ENCODE measurements around the gene ANKDD1A. TPM values are rescaled to one million over a fixed set of nuclear protein-coding genes. Genes with fewer than 3 reads are reported as not detected.

ANKDD1A gene
- total RNA-seq, 1 experiment from 2014 or later = 2.3 TPM

DNA sequence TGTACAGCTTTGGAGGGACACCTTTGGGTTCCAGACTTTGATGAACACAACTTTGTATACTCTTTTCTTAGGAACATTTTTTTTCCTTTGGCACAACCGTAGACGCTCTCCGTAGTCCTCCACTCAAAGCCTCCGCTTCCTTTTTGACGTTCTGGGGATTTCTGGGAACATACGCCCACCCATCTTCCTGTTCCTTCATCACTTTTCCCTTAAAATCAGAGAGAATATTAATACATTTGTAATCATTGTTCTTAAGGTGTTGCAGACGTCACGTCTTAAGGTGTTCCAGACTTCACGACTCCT, 78.4 kb downstream of the ANKDD1A start:
- ChIA-PET CTCF (no interaction called here), POLR2A (ENCODE audit: low non-redundant PET) (interaction anchor here (0.5 kb wide), 1 partner anchor 195 kb away, joined by 3 read pairs; the partner anchor contains the start of gene CLPX)
- peak overlapping the region; percentile 99 for H3K4me3 ChIP-seq (ENCODE audit: low read depth, low read length, poor library complexity, severe bottlenecking)
- H3K27me3 ChIP-seq (replicated peaks; ENCODE audit: insufficient read depth, low read depth, low read length, poor library complexity) = no peaks in the 10 kb centered on the region
- H3K9me3 ChIP-seq (ENCODE audit: low read depth, low read length, poor library complexity, severe bottlenecking) = no peaks in the 10 kb centered on the region
- H3K27ac ChIP-seq (ENCODE audit: low read depth, low read length, poor library complexity, severe bottlenecking) = peak overlapping the region; percentile 95
- H3K36me3 ChIP-seq (ENCODE audit: insufficient read depth, low read length, poor library complexity, severe bottlenecking) = no peaks in the 10 kb centered on the region
- BruUV-seq (replicated peaks) = TSS peak; percentile 90
- TF ChIP-seq EZH2 (IDR thresholded peaks at IDR 0.05; ENCODE audit: borderline replicate concordance, low read depth, low read length, poor library complexity, severe bottlenecking) = no peak
- TF ChIP-seq, protein P1, sequence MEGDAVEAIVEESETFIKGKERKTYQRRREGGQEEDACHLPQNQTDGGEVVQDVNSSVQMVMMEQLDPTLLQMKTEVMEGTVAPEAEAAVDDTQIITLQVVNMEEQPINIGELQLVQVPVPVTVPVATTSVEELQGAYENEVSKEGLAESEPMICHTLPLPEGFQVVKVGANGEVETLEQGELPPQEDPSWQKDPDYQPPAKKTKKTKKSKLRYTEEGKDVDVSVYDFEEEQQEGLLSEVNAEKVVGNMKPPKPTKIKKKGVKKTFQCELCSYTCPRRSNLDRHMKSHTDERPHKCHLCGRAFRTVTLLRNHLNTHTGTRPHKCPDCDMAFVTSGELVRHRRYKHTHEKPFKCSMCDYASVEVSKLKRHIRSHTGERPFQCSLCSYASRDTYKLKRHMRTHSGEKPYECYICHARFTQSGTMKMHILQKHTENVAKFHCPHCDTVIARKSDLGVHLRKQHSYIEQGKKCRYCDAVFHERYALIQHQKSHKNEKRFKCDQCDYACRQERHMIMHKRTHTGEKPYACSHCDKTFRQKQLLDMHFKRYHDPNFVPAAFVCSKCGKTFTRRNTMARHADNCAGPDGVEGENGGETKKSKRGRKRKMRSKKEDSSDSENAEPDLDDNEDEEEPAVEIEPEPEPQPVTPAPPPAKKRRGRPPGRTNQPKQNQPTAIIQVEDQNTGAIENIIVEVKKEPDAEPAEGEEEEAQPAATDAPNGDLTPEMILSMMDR (conservative IDR thresholded peaks at IDR 0.05; ENCODE audit: low read depth, low read length) = no peak
- no peak for DNase-seq (ENCODE audit: low spot score)
- peaks cover 16% of the 10 kb centered on the region for H3K4me1 ChIP-seq (ENCODE audit: insufficient read depth, low read length, poor library complexity, severe bottlenecking)
- intact Hi-C loops (cut with micrococcal nuclease; ENCODE audit: unreplicated experiment) = no loop called here

DNA sequence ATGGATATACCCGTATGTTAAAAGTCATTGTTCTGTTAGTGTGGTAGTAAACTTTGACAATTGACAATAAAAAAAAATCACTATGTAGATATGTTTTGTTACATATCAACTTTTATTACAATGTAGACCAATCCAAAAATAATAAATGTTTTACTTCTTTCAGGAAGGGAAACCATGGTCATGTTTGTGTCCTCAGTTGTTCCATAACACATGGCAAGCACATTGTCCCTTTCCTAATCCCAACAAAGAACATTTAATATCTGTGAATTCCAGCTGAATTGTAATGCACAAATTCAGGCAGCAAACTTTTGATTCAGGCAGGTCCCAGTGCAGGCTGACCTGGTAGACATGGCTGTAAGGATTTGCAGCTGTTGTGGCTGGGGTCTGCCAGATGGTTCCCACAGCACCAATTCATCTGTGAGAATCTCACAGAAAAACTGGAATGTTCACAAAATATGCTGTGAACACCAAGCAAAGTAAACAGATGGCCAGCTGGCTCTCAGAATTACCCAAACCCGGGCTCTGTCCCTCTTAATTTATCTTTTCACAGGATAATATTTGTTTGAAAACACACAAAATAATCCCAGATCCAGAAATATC, 79.9 kb downstream of the ANKDD1A start:
- no peak for DNase-seq (ENCODE audit: low spot score)
- no TSS peak for BruUV-seq (replicated peaks)
- no peak for TF ChIP-seq EZH2 (IDR thresholded peaks at IDR 0.05; ENCODE audit: borderline replicate concordance, low read depth, low read length, poor library complexity, severe bottlenecking)
- TF ChIP-seq, protein P1 (conservative IDR thresholded peaks at IDR 0.05; ENCODE audit: low read depth, low read length) = no peak
- Histone ChIP-seq H3K36me3 (ENCODE audit: insufficient read depth, low read length, poor library complexity, severe bottlenecking) (no peaks in the 10 kb centered on the region), H3K4me1 (ENCODE audit: insufficient read depth, low read length, poor library complexity, severe bottlenecking) (peaks cover 7% of the 10 kb centered on the region), H3K4me3 (ENCODE audit: low read depth, low read length, poor library complexity, severe bottlenecking) (no peak overlapping the region), H3K9me3 (ENCODE audit: low read depth, low read length, poor library complexity, severe bottlenecking) (no peaks in the 10 kb centered on the region), H3K27ac (ENCODE audit: low read depth, low read length, poor library complexity, severe bottlenecking) (no peak overlapping the region), H3K27me3 (replicated peaks; ENCODE audit: insufficient read depth, low read depth, low read length, poor library complexity) (no peaks in the 10 kb centered on the region)
- ChIA-PET CTCF (no interaction called here), POLR2A (ENCODE audit: low non-redundant PET) (no interaction called here)
- intact Hi-C loops (cut with micrococcal nuclease; ENCODE audit: unreplicated experiment) = no loop called here

DNA sequence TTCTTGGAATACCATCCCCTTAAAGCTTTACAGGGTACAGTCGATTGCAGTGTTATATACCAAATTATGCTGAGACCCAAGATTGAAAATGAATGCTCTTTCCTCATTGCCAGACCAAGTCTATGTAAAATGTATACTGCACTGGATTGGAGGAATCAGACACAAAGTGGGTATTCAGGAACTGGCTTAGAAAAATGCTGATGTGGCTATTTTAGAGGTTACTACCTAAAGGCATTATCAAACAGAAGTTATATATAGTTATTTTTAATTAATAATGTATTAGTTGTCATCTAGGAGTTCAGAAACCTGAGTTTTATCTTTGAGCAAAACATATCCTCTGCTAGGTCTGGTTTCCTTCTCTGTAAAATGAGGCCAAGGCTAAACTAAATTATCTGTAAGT, 81.6 kb downstream of the ANKDD1A start:
- no TSS peak for BruUV-seq (replicated peaks)
- DNase-seq (ENCODE audit: low spot score) = no peak
- Histone ChIP-seq H3K9me3 (ENCODE audit: low read depth, low read length, poor library complexity, severe bottlenecking) (no peaks in the 10 kb centered on the region), H3K4me1 (ENCODE audit: insufficient read depth, low read length, poor library complexity, severe bottlenecking) (peaks cover 7% of the 10 kb centered on the region), H3K36me3 (ENCODE audit: insufficient read depth, low read length, poor library complexity, severe bottlenecking) (no peaks in the 10 kb centered on the region), H3K27ac (ENCODE audit: low read depth, low read length, poor library complexity, severe bottlenecking) (no peak overlapping the region), H3K4me3 (ENCODE audit: low read depth, low read length, poor library complexity, severe bottlenecking) (no peak overlapping the region), H3K27me3 (replicated peaks; ENCODE audit: insufficient read depth, low read depth, low read length, poor library complexity) (no peaks in the 10 kb centered on the region)
- intact Hi-C loops (cut with micrococcal nuclease; ENCODE audit: unreplicated experiment) = no loop called here
- ChIA-PET POLR2A (ENCODE audit: low non-redundant PET) (no interaction called here), CTCF (no interaction called here)
- TF ChIP-seq, protein P1 (conservative IDR thresholded peaks at IDR 0.05; ENCODE audit: low read depth, low read length) = no peak
- TF ChIP-seq EZH2 (IDR thresholded peaks at IDR 0.05; ENCODE audit: borderline replicate concordance, low read depth, low read length, poor library complexity, severe bottlenecking) = no peak
